GM18499 (cell line): ENCODE measurements around the gene MAN1A1.
"Not testable (repeated sequence)": the region's sequence is repeated elsewhere in the genome, so short reads cannot be mapped to it uniquely, and the experiment has no call there.

Source experiments
- ATAC-seq: cut with Tn5 transposase; IDR thresholded peaks from one replicate; pipeline ENCODE4 v1.9.1; 2021; ENCODE audit warnings: moderate number of reproducible peaks; ENCODE audit not compliant: insufficient read depth, unreplicated experiment

The MAN1A1 gene

GRCh38 chr6:119349361-119350201 lies at the start of gene MAN1A1:
Gene MAN1A1, minus strand, starts transcription at chr6:119349761. Its CDS starts 696 bp downstream, at chr6:119349065.
- peak; percentile 35 for ATAC-seq

GRCh38 chr6:119395192-119395591 lies 45.6 kb upstream of the MAN1A1 start:
- peak; percentile 49 for ATAC-seq

- no peak for ATAC-seq
These were observed 40.8 kb upstream of the MAN1A1 start for GRCh38 chr6:119390247-119390793.

- ATAC-seq = no peak
These were observed 36.4 kb upstream of the MAN1A1 start for GRCh38 chr6:119385994-119386393.

GRCh38 chr6:119384444-119384843 lies 34.9 kb upstream of the MAN1A1 start:
- no peak for ATAC-seq

GRCh38 chr6:119379809-119380208 lies 30.2 kb upstream of the MAN1A1 start:
- no peak for ATAC-seq

GRCh38 chr6:119377043-119377442 lies 27.5 kb upstream of the MAN1A1 start:
- ATAC-seq = not testable (repeated sequence)

- no peak for ATAC-seq
These were observed 20.5 kb upstream of the MAN1A1 start for GRCh38 chr6:119370080-119370479.

- ATAC-seq = no peak
These were observed 19.4 kb upstream of the MAN1A1 start for GRCh38 chr6:119368921-119369320.

- no peak for ATAC-seq
These were observed 11.6 kb upstream of the MAN1A1 start for GRCh38 chr6:119361209-119361608.

- no peak for ATAC-seq
These were observed 10.8 kb upstream of the MAN1A1 start for GRCh38 chr6:119360262-119360915.

- no peak for ATAC-seq
These were observed 6.3 kb upstream of the MAN1A1 start for GRCh38 chr6:119355890-119356289.

GRCh38 chr6:119355157-119355556 lies 5.6 kb upstream of the MAN1A1 start:
- ATAC-seq = no peak

- no peak for ATAC-seq
These were observed 4.1 kb upstream of the MAN1A1 start for GRCh38 chr6:119353696-119354095.

GRCh38 chr6:119352001-119352400 lies 2.4 kb upstream of the MAN1A1 start:
- ATAC-seq = no peak

- ATAC-seq = no peak
These were observed 1.4 kb upstream of the MAN1A1 start for GRCh38 chr6:119350952-119351372.

- ATAC-seq = peak; percentile 16
These were observed 816 bp upstream of the MAN1A1 start for GRCh38 chr6:119350202-119350951.

- no peak for ATAC-seq
These were observed 707 bp downstream of the MAN1A1 start for GRCh38 chr6:119348748-119349360.

- no peak for ATAC-seq
These were observed 1.3 kb downstream of the MAN1A1 start for GRCh38 chr6:119348096-119348747.
